ENCODE data around the gene NDUFAF4.

The NDUFAF4 gene

GRCh38 chr6:96864216-96865054, 33.3 kb downstream of the NDUFAF4 start:
- Histone ChIP-seq H2BK15ac (ENCODE audit: low read depth, poor library complexity, severe bottlenecking) (no peak overlapping the region), H2BK120ac (ENCODE audit: low read depth, low read length) (no peak overlapping the region), H3K9ac (ENCODE audit: low read length) (no peak overlapping the region), H3K18ac (ENCODE audit: low read depth in 1 of 2, low read length in 2 of 2) (no peak overlapping the region), H2AFZ (ENCODE audit: low read depth, low read length) (no peak overlapping the region), H3K14ac (ENCODE audit: low read length in 2 of 2) (no peak overlapping the region), H3K4me3 (ENCODE audit: insufficient read depth in 1 of 2, low read depth in 1 of 2, low read length in 2 of 2) (no peak overlapping the region), H3K27me3 (ENCODE audit: control insufficient read depth in 1 of 2, insufficient read depth in 1 of 2, low read length in 2 of 2) (peaks cover 4 to 23% of the 10 kb centered on the region in 2 experiments), H3K79me1 (replicated peaks; ENCODE audit: low read length, poor library complexity, severe bottlenecking) (no peaks in the 10 kb centered on the region), H3K27ac (ENCODE audit: low read length, poor library complexity, severe bottlenecking) (no peak overlapping the region), H4K8ac (ENCODE audit: low read length) (no peak overlapping the region), H3K4me2 (ENCODE audit: low read length, poor library complexity, severe bottlenecking) (no peak overlapping the region), H4K91ac (ENCODE audit: low read length) (no peak overlapping the region), H2BK5ac (ENCODE audit: low read depth, low read length, poor library complexity, severe bottlenecking) (no peak overlapping the region), H3K36me3 (ENCODE audit: control insufficient read depth in 1 of 2, insufficient read depth in 2 of 2, low read depth in 1 of 2, low read length in 2 of 2) (no peaks in the 10 kb centered on the region), H3K23ac (ENCODE audit: low read length in 2 of 2) (no peak overlapping the region), H3K4me1 (ENCODE audit: control insufficient read depth, insufficient read depth, low read depth, low read length) (no peaks in the 10 kb centered on the region), H2BK12ac (ENCODE audit: low read length in 2 of 2) (no peak overlapping the region), H3K4ac (ENCODE audit: low read depth in 1 of 2, low read length in 2 of 2) (no peak overlapping the region), H2AK5ac (ENCODE audit: low read length, severe bottlenecking) (no peak overlapping the region), H3K9me3 (ENCODE audit: control insufficient read depth, low read length) (no peaks in the 10 kb centered on the region)
- 100% methylated on average over 2 of the region's 3 CpGs for WGBS
- DNase-seq: no peak

DNA sequence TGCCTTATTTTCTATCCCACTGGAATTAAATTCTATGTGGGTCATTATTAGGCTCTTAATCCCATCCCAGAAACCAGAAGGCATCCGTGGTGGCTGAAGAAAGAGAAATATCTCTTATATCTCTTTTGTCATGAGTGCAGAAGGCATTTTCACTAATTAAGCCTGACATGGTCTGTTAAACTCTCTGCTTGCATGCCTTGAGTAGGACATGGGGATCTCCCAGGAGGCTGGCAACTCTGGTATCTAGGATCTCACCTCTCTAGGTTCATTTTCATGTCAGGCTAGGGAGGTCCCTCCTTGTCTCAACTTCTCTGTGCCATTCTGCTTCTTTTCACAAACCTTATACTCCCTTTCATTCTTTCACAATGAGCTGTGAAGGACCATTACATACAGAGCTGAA, 35.1 kb downstream of the NDUFAF4 start:
- Histone ChIP-seq H3K79me1 (replicated peaks; ENCODE audit: low read length, poor library complexity, severe bottlenecking) (no peaks in the 10 kb centered on the region), H2BK120ac (ENCODE audit: low read depth, low read length) (no peak overlapping the region), H3K27ac (ENCODE audit: low read length, poor library complexity, severe bottlenecking) (no peak overlapping the region), H4K91ac (ENCODE audit: low read length) (no peak overlapping the region), H3K18ac (ENCODE audit: low read depth in 1 of 2, low read length in 2 of 2) (no peak overlapping the region), H3K4me2 (ENCODE audit: low read length, poor library complexity, severe bottlenecking) (no peak overlapping the region), H3K4me3 (ENCODE audit: insufficient read depth in 1 of 2, low read depth in 1 of 2, low read length in 2 of 2) (no peak overlapping the region), H3K4ac (ENCODE audit: low read depth in 1 of 2, low read length in 2 of 2) (no peak overlapping the region), H4K8ac (ENCODE audit: low read length) (no peak overlapping the region), H3K27me3 (ENCODE audit: control insufficient read depth in 1 of 2, insufficient read depth in 1 of 2, low read length in 2 of 2) (peaks cover 2 to 25% of the 10 kb centered on the region in 2 experiments), H3K36me3 (ENCODE audit: control insufficient read depth in 1 of 2, insufficient read depth in 2 of 2, low read depth in 1 of 2, low read length in 2 of 2) (no peaks in the 10 kb centered on the region), H3K4me1 (ENCODE audit: control insufficient read depth, insufficient read depth, low read depth, low read length) (no peaks in the 10 kb centered on the region), H3K9ac (ENCODE audit: low read length) (no peak overlapping the region), H2AK5ac (ENCODE audit: low read length, severe bottlenecking) (no peak overlapping the region), H3K14ac (ENCODE audit: low read length in 2 of 2) (no peak overlapping the region), H2AFZ (ENCODE audit: low read depth, low read length) (no peak overlapping the region), H2BK5ac (ENCODE audit: low read depth, low read length, poor library complexity, severe bottlenecking) (no peak overlapping the region), H2BK12ac (ENCODE audit: low read length in 2 of 2) (no peak overlapping the region), H2BK15ac (ENCODE audit: low read depth, poor library complexity, severe bottlenecking) (no peak overlapping the region), H3K9me3 (ENCODE audit: control insufficient read depth, low read length) (no peaks in the 10 kb centered on the region), H3K23ac (ENCODE audit: low read length in 2 of 2) (no peak overlapping the region)
- WGBS: no CpG with 5 or more reads among the region's 1 CpG
- no peak for DNase-seq

- H3K4ac ChIP-seq (ENCODE audit: low read depth in 1 of 2, low read length in 2 of 2): no peak overlapping the region
- H3K9ac ChIP-seq (ENCODE audit: low read length): no peak overlapping the region
- no peak overlapping the region for H4K8ac ChIP-seq (ENCODE audit: low read length)
- H3K4me3 ChIP-seq (ENCODE audit: insufficient read depth in 1 of 2, low read depth in 1 of 2, low read length in 2 of 2): no peak overlapping the region
- H2BK5ac ChIP-seq (ENCODE audit: low read depth, low read length, poor library complexity, severe bottlenecking): no peak overlapping the region
- no peak overlapping the region for H4K91ac ChIP-seq (ENCODE audit: low read length)
- H2AK5ac ChIP-seq (ENCODE audit: low read length, severe bottlenecking): no peak overlapping the region
- no peak overlapping the region for H3K4me2 ChIP-seq (ENCODE audit: low read length, poor library complexity, severe bottlenecking)
- no peak overlapping the region for H3K23ac ChIP-seq (ENCODE audit: low read length in 2 of 2)
- no peak overlapping the region for H2AFZ ChIP-seq (ENCODE audit: low read depth, low read length)
- H3K79me1 ChIP-seq (replicated peaks; ENCODE audit: low read length, poor library complexity, severe bottlenecking): no peaks in the 10 kb centered on the region
- H3K4me1 ChIP-seq (ENCODE audit: control insufficient read depth, insufficient read depth, low read depth, low read length): no peaks in the 10 kb centered on the region
- no peaks in the 10 kb centered on the region for H3K36me3 ChIP-seq (ENCODE audit: control insufficient read depth in 1 of 2, insufficient read depth in 2 of 2, low read depth in 1 of 2, low read length in 2 of 2)
- H3K9me3 ChIP-seq (ENCODE audit: control insufficient read depth, low read length): no peaks in the 10 kb centered on the region
- DNase-seq: no peak
- H3K27ac ChIP-seq (ENCODE audit: low read length, poor library complexity, severe bottlenecking): no peak overlapping the region
- H3K14ac ChIP-seq (ENCODE audit: low read length in 2 of 2): no peak overlapping the region
- peaks cover 0 to 20% of the 10 kb centered on the region in 2 experiments for H3K27me3 ChIP-seq (ENCODE audit: control insufficient read depth in 1 of 2, insufficient read depth in 1 of 2, low read length in 2 of 2)
- no peak overlapping the region for H2BK15ac ChIP-seq (ENCODE audit: low read depth, poor library complexity, severe bottlenecking)
- no peak overlapping the region for H2BK120ac ChIP-seq (ENCODE audit: low read depth, low read length)
- no peak overlapping the region for H2BK12ac ChIP-seq (ENCODE audit: low read length in 2 of 2)
- no peak overlapping the region for H3K18ac ChIP-seq (ENCODE audit: low read depth in 1 of 2, low read length in 2 of 2)
Measured at GRCh38 chr6:96861588-96861987, 36.1 kb downstream of the NDUFAF4 start.

DNA sequence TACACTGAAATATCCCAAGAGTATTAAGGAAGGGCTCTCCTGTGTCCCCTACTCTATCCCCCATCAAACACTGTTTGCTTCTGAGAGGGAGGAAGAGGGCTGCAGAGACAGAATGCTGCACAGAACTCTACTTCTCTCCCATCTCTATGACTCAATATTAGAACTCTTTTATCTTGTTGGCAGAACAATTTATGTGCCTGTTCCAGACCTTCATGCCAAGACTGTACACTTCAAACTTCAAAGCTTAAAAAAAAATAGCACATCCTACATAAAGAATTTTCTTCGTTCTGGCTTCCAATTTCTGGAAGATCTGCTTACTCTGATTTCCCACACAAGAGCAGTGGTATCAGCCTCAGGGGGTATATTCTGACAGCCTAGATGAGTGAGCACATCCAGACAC, 40.8 kb downstream of the NDUFAF4 start:
- H3K4me1 ChIP-seq (ENCODE audit: control insufficient read depth, insufficient read depth, low read depth, low read length): no peaks in the 10 kb centered on the region
- no peak overlapping the region for H2AFZ ChIP-seq (ENCODE audit: low read depth, low read length)
- no peak overlapping the region for H2BK120ac ChIP-seq (ENCODE audit: low read depth, low read length)
- no peak overlapping the region for H2AK5ac ChIP-seq (ENCODE audit: low read length, severe bottlenecking)
- no peak overlapping the region for H3K4me2 ChIP-seq (ENCODE audit: low read length, poor library complexity, severe bottlenecking)
- no peak overlapping the region for H3K14ac ChIP-seq (ENCODE audit: low read length in 2 of 2)
- H3K4me3 ChIP-seq (ENCODE audit: insufficient read depth in 1 of 2, low read depth in 1 of 2, low read length in 2 of 2): no peak overlapping the region
- WGBS: 60% methylated on average over 1 of the region's 1 CpG
- DNase-seq: no peak
- H2BK12ac ChIP-seq (ENCODE audit: low read length in 2 of 2): no peak overlapping the region
- H3K9me3 ChIP-seq (ENCODE audit: control insufficient read depth, low read length): no peaks in the 10 kb centered on the region
- no peak overlapping the region for H3K9ac ChIP-seq (ENCODE audit: low read length)
- H3K79me1 ChIP-seq (replicated peaks; ENCODE audit: low read length, poor library complexity, severe bottlenecking): no peaks in the 10 kb centered on the region
- H3K23ac ChIP-seq (ENCODE audit: low read length in 2 of 2): no peak overlapping the region
- no peak overlapping the region for H2BK5ac ChIP-seq (ENCODE audit: low read depth, low read length, poor library complexity, severe bottlenecking)
- no peak overlapping the region for H3K18ac ChIP-seq (ENCODE audit: low read depth in 1 of 2, low read length in 2 of 2)
- no peak overlapping the region for H3K4ac ChIP-seq (ENCODE audit: low read depth in 1 of 2, low read length in 2 of 2)
- peaks cover 0 to 9% of the 10 kb centered on the region in 2 experiments for H3K27me3 ChIP-seq (ENCODE audit: control insufficient read depth in 1 of 2, insufficient read depth in 1 of 2, low read length in 2 of 2)
- H2BK15ac ChIP-seq (ENCODE audit: low read depth, poor library complexity, severe bottlenecking): no peak overlapping the region
- no peak overlapping the region for H4K8ac ChIP-seq (ENCODE audit: low read length)
- H3K27ac ChIP-seq (ENCODE audit: low read length, poor library complexity, severe bottlenecking): no peak overlapping the region
- H3K36me3 ChIP-seq (ENCODE audit: control insufficient read depth in 1 of 2, insufficient read depth in 2 of 2, low read depth in 1 of 2, low read length in 2 of 2): no peaks in the 10 kb centered on the region
- H4K91ac ChIP-seq (ENCODE audit: low read length): no peak overlapping the region

Measured in mesenchymal stem cell (in vitro differentiated cells and primary cell).